Neural cell (in vitro differentiated cells): ENCODE measurements around the gene ALS2CL. TPM values are rescaled to one million over a fixed set of nuclear protein-coding genes. Genes with fewer than 3 reads are reported as not detected.

Source experiments
- H2AFZ ChIP-seq: fragments of 200-600, 300-800 bp; sonication (generic), shearing (Covaris generic); 2 replicates; pipeline ENCODE4 v1.6.0; 2014; ENCODE audit warnings: low read depth, mild to moderate bottlenecking, antibody characterized with exemption, low read length, moderate library complexity
- H3F3A ChIP-seq: fragments of 200-600 bp; shearing (Covaris generic); 2 replicates; pipeline ENCODE4 v1.6.1; 2016; ENCODE audit warnings: mild to moderate bottlenecking, moderate library complexity, mixed read lengths, antibody characterized with exemption, low read length; ENCODE audit not compliant: insufficient read depth, poor library complexity, severe bottlenecking
- H3K27ac ChIP-seq: fragments of 200-600, 300-800 bp; sonication (generic), shearing (Covaris generic); 2 replicates; pipeline ENCODE4 v1.5.1; 2014; ENCODE audit warnings: mild to moderate bottlenecking, low read length, moderate library complexity
- H3K27me3 ChIP-seq: fragments of 300-800, 200-600 bp; sonication (generic), shearing (Covaris generic); 2 replicates; pipeline ENCODE4 v1.6.0; 2014; ENCODE audit warnings: mild to moderate bottlenecking, low read depth, low read length, moderate library complexity; ENCODE audit not compliant: insufficient read depth
- H3K36me3 ChIP-seq: fragments of 300-800, 200-600 bp; sonication (generic), shearing (Covaris generic); 2 replicates; pipeline ENCODE4 v1.5.1; 2014; ENCODE audit warnings: mild to moderate bottlenecking, antibody characterized with exemption, low read length, moderate library complexity; ENCODE audit not compliant: insufficient read depth
- H3K4me2 ChIP-seq: fragments of 300-800, 200-600 bp; sonication (generic), shearing (Covaris generic); 2 replicates; pipeline ENCODE4 v1.6.0; 2014; ENCODE audit warnings: mild to moderate bottlenecking, low read length
- H3K4me3 ChIP-seq: fragments of 300-800, 200-600 bp; sonication (generic), shearing (Covaris generic); 2 replicates; pipeline ENCODE4 v1.5.1; 2014; ENCODE audit warnings: mild to moderate bottlenecking, low read length, moderate library complexity
- H3K79me2 ChIP-seq: fragments of 200-600 bp; shearing (Covaris generic); replicated peaks from 2 replicates; pipeline ENCODE4 v1.6.0; 2014; ENCODE audit warnings: mild to moderate bottlenecking, low read length, moderate library complexity; ENCODE audit not compliant: insufficient read depth
- H3K9ac ChIP-seq: fragments of 300-800, 200-600 bp; sonication (generic), shearing (Covaris generic); 2 replicates; pipeline ENCODE4 v1.6.1; 2016; ENCODE audit warnings: mild to moderate bottlenecking, low read length, mixed read lengths
- H3K9me2 ChIP-seq: fragments of 200-600 bp; shearing (Covaris generic); 2 replicates; pipeline ENCODE4 v1.6.1; 2016; ENCODE audit warnings: mild to moderate bottlenecking, low read length, mixed read lengths; ENCODE audit not compliant: insufficient read depth
- H3K9me3 ChIP-seq: fragments of 200-600, 300-800 bp; sonication (generic), shearing (Covaris generic); 2 replicates; pipeline ENCODE4 v1.6.1; 2016; ENCODE audit warnings: mild to moderate bottlenecking, mixed run types, low read length, moderate library complexity, mixed read lengths
- H4K20me1 ChIP-seq: fragments of 200-600 bp; shearing (Covaris generic); 2 replicates; pipeline ENCODE4 v1.6.1; 2016; ENCODE audit warnings: mild to moderate bottlenecking, mixed run types; ENCODE audit not compliant: insufficient read depth
- EP300 ChIP-seq: fragments of 450-650 bp; conservative IDR thresholded peaks from 2 replicates; pipeline ENCODE4 v1.6.1; 2014; ENCODE audit warnings: antibody characterized with exemption, mild to moderate bottlenecking, moderate library complexity; ENCODE audit not compliant: poor library complexity, severe bottlenecking
- EZH2 ChIP-seq: fragments of 200-600, 300-800 bp; shearing (Covaris generic), sonication (generic); IDR thresholded peaks from 2 replicates; pipeline ENCODE4 v1.6.1; 2014; ENCODE audit warnings: antibody characterized with exemption, low read length, borderline replicate concordance, mild to moderate bottlenecking; ENCODE audit not compliant: insufficient read depth, poor library complexity, severe bottlenecking
- MXI1 ChIP-seq: fragments of 450-650 bp; conservative IDR thresholded peaks from 2 replicates; pipeline ENCODE4 v1.6.1; 2014; ENCODE audit warnings: antibody characterized with exemption, mild to moderate bottlenecking; ENCODE audit not compliant: poor library complexity, severe bottlenecking
- POLR2AphosphoS5 ChIP-seq: IDR thresholded peaks from 2 replicates; pipeline ENCODE4 v1.6.1; 2012
- RAD21 ChIP-seq: fragments of 450-650 bp; conservative IDR thresholded peaks from 2 replicates; pipeline ENCODE4 v1.6.1; 2014; ENCODE audit warnings: antibody characterized with exemption, mild to moderate bottlenecking, moderate library complexity
- SMC3 ChIP-seq: fragments of 450-650 bp; conservative IDR thresholded peaks from 2 replicates; pipeline ENCODE4 v1.6.1; 2014; ENCODE audit warnings: antibody characterized with exemption, mild to moderate bottlenecking, moderate library complexity; ENCODE audit not compliant: poor library complexity
- TAF1 ChIP-seq: IDR thresholded peaks from 2 replicates; pipeline ENCODE4 v1.6.1; 2012; ENCODE audit warnings: low read depth
- polyA plus RNA-seq: library from polyadenylated mRNA; depleted of rRNA; stranded (reverse); fragments of >200 nt; gene quantifications from 2 replicates; pipeline ENCODE4 v1.2.3, GENCODE V29; 2014
- TF ChIP-seq, protein P1 (sequence below): fragments of 450-650 bp; IDR thresholded peaks from 2 replicates; pipeline ENCODE4 v1.5.1; 2014; ENCODE audit warnings: antibody characterized with exemption, mild to moderate bottlenecking, moderate library complexity; ENCODE audit not compliant: poor library complexity, severe bottlenecking
- TF ChIP-seq, protein P2 (sequence below): IDR thresholded peaks from 2 replicates; pipeline ENCODE4 v1.6.1; 2012; ENCODE audit warnings: borderline replicate concordance

The ALS2CL gene
- polyA plus RNA-seq, 1 donor from 2014 or later: 0.11 TPM

DNA sequence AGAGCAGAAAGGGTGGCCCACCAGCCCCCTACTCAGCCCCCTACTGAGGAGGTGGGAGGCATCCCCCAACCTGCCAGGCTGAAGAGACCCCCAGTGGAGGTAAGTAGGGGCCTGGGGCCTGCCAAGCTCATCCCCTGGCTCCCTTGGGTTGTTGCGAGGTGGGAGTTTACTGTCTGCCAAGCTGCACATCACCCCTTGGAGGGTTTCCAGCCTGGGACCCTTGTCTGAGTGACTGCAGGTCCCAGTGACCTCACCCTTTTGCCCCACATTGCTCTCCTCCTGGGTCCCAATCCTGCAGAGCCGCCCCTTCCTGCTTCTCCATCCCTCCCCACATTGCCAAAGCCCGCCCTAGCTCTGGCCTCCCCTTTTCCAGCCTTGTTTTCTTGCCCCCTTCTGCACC is 1.0 kb upstream of the ALS2CL start (continued):
- TF ChIP-seq MXI1: no peak
- no peak for TF ChIP-seq RAD21

DNA sequence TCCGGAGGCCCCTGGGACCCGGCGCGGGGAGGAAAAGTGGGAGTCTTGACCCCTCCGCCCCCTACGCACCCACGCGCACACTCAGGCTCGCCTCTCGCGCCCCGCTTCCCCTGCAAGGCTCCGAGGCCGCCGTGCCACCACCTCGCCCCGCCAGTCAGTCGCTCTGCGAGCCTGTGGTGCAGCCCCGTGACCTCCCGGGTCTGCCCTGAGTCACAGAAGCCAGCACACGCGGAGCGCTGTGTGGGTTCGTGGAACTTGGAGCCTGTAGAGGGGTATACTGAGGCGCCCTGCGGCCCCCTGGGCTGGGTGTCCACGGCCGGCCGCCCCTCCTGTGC is 380 bp upstream of the ALS2CL start:
- no peak overlapping the region for H3K27ac ChIP-seq
- no peak overlapping the region for H3K9ac ChIP-seq

DNA sequence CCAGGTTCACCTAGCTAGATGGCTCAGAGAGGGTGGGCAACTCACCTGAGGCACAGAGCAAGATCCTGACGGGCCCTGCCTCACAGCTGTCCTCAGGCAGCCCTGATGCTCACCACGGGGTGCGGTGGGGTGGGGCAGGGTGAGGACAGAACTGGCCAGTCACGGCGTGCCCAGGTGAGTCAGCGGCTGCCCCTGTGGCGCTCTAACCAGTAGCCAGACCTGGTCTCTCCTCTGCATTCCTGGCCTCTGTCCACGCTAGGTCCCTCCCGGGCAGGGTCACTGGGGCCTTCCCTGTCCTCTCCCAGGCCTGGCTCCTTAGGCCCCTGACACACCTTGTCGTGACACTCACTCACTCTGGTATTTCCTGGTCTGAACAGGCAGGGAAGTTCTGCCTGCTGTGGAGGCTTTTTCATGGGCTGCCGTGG is 901 bp downstream of the ALS2CL start:
- H4K20me1 ChIP-seq: no peaks in the 10 kb centered on the region
- peak overlapping the region; percentile 67 for H3K4me3 ChIP-seq
- H3K36me3 ChIP-seq: no peaks in the 10 kb centered on the region
- H2AFZ ChIP-seq: no peak overlapping the region
- H3K9ac ChIP-seq: no peak overlapping the region
- no peaks in the 10 kb centered on the region for H3F3A ChIP-seq
- H3K79me2 ChIP-seq: no peaks in the 10 kb centered on the region
- H3K9me3 ChIP-seq: no peaks in the 10 kb centered on the region
- no peak overlapping the region for H3K27ac ChIP-seq
- no peaks in the 10 kb centered on the region for H3K9me2 ChIP-seq
- no peak overlapping the region for H3K4me2 ChIP-seq
- H3K27me3 ChIP-seq: peaks cover 23% of the 10 kb centered on the region
- TF ChIP-seq MXI1 (no peak), SMC3 (no peak), POLR2AphosphoS5 (no peak), RAD21 (no peak), EP300 (no peak), EZH2 (no peak), TAF1 (no peak)
- TF ChIP-seq, protein P1, sequence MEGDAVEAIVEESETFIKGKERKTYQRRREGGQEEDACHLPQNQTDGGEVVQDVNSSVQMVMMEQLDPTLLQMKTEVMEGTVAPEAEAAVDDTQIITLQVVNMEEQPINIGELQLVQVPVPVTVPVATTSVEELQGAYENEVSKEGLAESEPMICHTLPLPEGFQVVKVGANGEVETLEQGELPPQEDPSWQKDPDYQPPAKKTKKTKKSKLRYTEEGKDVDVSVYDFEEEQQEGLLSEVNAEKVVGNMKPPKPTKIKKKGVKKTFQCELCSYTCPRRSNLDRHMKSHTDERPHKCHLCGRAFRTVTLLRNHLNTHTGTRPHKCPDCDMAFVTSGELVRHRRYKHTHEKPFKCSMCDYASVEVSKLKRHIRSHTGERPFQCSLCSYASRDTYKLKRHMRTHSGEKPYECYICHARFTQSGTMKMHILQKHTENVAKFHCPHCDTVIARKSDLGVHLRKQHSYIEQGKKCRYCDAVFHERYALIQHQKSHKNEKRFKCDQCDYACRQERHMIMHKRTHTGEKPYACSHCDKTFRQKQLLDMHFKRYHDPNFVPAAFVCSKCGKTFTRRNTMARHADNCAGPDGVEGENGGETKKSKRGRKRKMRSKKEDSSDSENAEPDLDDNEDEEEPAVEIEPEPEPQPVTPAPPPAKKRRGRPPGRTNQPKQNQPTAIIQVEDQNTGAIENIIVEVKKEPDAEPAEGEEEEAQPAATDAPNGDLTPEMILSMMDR: no peak
- TF ChIP-seq, protein P2, sequence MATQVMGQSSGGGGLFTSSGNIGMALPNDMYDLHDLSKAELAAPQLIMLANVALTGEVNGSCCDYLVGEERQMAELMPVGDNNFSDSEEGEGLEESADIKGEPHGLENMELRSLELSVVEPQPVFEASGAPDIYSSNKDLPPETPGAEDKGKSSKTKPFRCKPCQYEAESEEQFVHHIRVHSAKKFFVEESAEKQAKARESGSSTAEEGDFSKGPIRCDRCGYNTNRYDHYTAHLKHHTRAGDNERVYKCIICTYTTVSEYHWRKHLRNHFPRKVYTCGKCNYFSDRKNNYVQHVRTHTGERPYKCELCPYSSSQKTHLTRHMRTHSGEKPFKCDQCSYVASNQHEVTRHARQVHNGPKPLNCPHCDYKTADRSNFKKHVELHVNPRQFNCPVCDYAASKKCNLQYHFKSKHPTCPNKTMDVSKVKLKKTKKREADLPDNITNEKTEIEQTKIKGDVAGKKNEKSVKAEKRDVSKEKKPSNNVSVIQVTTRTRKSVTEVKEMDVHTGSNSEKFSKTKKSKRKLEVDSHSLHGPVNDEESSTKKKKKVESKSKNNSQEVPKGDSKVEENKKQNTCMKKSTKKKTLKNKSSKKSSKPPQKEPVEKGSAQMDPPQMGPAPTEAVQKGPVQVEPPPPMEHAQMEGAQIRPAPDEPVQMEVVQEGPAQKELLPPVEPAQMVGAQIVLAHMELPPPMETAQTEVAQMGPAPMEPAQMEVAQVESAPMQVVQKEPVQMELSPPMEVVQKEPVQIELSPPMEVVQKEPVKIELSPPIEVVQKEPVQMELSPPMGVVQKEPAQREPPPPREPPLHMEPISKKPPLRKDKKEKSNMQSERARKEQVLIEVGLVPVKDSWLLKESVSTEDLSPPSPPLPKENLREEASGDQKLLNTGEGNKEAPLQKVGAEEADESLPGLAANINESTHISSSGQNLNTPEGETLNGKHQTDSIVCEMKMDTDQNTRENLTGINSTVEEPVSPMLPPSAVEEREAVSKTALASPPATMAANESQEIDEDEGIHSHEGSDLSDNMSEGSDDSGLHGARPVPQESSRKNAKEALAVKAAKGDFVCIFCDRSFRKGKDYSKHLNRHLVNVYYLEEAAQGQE: no peak

More for the DNA sequence above, 380 bp upstream of the ALS2CL start:
- Histone ChIP-seq H3F3A (no peaks in the 10 kb centered on the region), H3K9me2 (no peaks in the 10 kb centered on the region), H4K20me1 (no peaks in the 10 kb centered on the region), H3K27me3 (peaks cover 23% of the 10 kb centered on the region), H3K4me2 (no peak overlapping the region), H2AFZ (no peak overlapping the region), H3K36me3 (no peaks in the 10 kb centered on the region), H3K9me3 (no peaks in the 10 kb centered on the region), H3K4me3 (peak overlapping the region; percentile 67), H3K79me2 (no peaks in the 10 kb centered on the region)
- TF ChIP-seq POLR2AphosphoS5 (no peak), SMC3 (no peak)
